Astrocyte (in vitro differentiated cells and primary cell): ENCODE results near the gene SRCIN1. TPM values are rescaled to one million over a fixed set of nuclear protein-coding genes. Genes with fewer than 3 reads are reported as not detected.
"Not testable (repeated sequence)": the region's sequence is repeated elsewhere in the genome, so short reads cannot be mapped to it uniquely, and the experiment has no call there.

Experiments
- DNase-seq: peaks from one replicate; pipeline ENCODE4 v3.0.0-alpha.2; 2010; ENCODE audit warnings: low read depth
- FAIRE-seq: peaks from 2 replicates; lab custom pipeline; 2011; peaks lifted over from hg19 to GRCh38; lab: Jason Lieb, UNC
- H2AFZ ChIP-seq: 2 replicates; pipeline ENCODE4 v1.6.0; 2012; ENCODE audit warnings: low read depth, low read length, inconsistent platforms
- H3K27ac ChIP-seq: 2 replicates; pipeline ENCODE4 v1.5.1; 2011; ENCODE audit warnings: low read depth, low read length, inconsistent platforms
- H3K27me3 ChIP-seq: 2 replicates; pipeline ENCODE4 v1.6.0; 2011; ENCODE audit warnings: low read length, inconsistent platforms; ENCODE audit not compliant: insufficient read depth
- H3K36me3 ChIP-seq: 2 replicates; pipeline ENCODE4 v1.5.1; 2011; ENCODE audit warnings: low read length, inconsistent platforms; ENCODE audit not compliant: insufficient read depth
- H3K4me1 ChIP-seq: 2 replicates; pipeline ENCODE4 v1.5.1; 2011; ENCODE audit warnings: low read length, inconsistent platforms; ENCODE audit not compliant: insufficient read depth
- H3K4me2 ChIP-seq: 2 replicates; pipeline ENCODE4 v1.6.0; 2012; ENCODE audit warnings: low read length, inconsistent platforms
- H3K4me3 ChIP-seq: 2 replicates; pipeline ENCODE4 v1.5.1; 2011; ENCODE audit warnings: low read depth, mild to moderate bottlenecking, low read length, inconsistent platforms; ENCODE audit not compliant: insufficient read depth
- H3K79me2 ChIP-seq: 2 replicates; pipeline ENCODE4 v1.6.0; 2012; ENCODE audit warnings: mild to moderate bottlenecking, low read length, inconsistent platforms; ENCODE audit not compliant: insufficient read depth
- H3K9ac ChIP-seq: 2 replicates; pipeline ENCODE4 v1.6.0; 2012; ENCODE audit warnings: mild to moderate bottlenecking, low read length, inconsistent platforms
- H3K9me3 ChIP-seq: 2 replicates; pipeline ENCODE4 v1.5.1; 2012; ENCODE audit warnings: low read depth, mild to moderate bottlenecking, low read length, inconsistent platforms; ENCODE audit not compliant: insufficient read depth
- H4K20me1 ChIP-seq: 2 replicates; pipeline ENCODE4 v1.6.0; 2012; ENCODE audit warnings: low read length, inconsistent platforms; ENCODE audit not compliant: insufficient read depth
- H3K27ac Mint-ChIP-seq: one replicate; pipeline ENCODE4 v1.8.0; 2021; ENCODE audit warnings: mild to moderate bottlenecking, mixed read lengths; ENCODE audit not compliant: unreplicated experiment
- H3K27me3 Mint-ChIP-seq: one replicate; pipeline ENCODE4 v1.8.0; 2021; ENCODE audit warnings: low read depth, mixed read lengths; ENCODE audit not compliant: unreplicated experiment
- H3K36me3 Mint-ChIP-seq: one replicate; pipeline ENCODE4 v1.8.0; 2021; ENCODE audit warnings: low read depth, mixed read lengths; ENCODE audit not compliant: unreplicated experiment
- H3K4me1 Mint-ChIP-seq: one replicate; pipeline ENCODE4 v1.8.0; 2021; ENCODE audit warnings: low read depth, mixed read lengths; ENCODE audit not compliant: unreplicated experiment
- H3K4me3 Mint-ChIP-seq: one replicate; pipeline ENCODE4 v1.8.0; 2021; ENCODE audit warnings: mild to moderate bottlenecking, moderate library complexity, mixed read lengths; ENCODE audit not compliant: unreplicated experiment
- H3K9me3 Mint-ChIP-seq: one replicate; pipeline ENCODE4 v1.8.0; 2021; ENCODE audit warnings: mild to moderate bottlenecking, mixed read lengths; ENCODE audit not compliant: unreplicated experiment
- total RNA-seq: library from RNA; stranded (reverse); gene quantifications from 2 replicates; pipeline ENCODE4 v1.2.1, GENCODE V29; 2021
- TF ChIP-seq, protein P1 (sequence below): IDR thresholded peaks from 2 replicates; pipeline ENCODE4 v1.5.1; 2011; ENCODE audit warnings: low read depth, mild to moderate bottlenecking, inconsistent platforms, low read length, moderate library complexity; ENCODE audit not compliant: insufficient read depth

Gene SRCIN1
- total RNA-seq, 1 donor from 2014 or later = 1.5 TPM

- Mint-ChIP-seq H3K27ac (peak overlapping the region; percentile 34), H3K4me3 (peak overlapping the region; percentile 20), H3K36me3 (peaks cover 27% of the 10 kb centered on the region)
- H3K27me3 ChIP-seq, H3K4me3 ChIP-seq, H3K9me3 ChIP-seq, FAIRE-seq, H3K27me3 Mint-ChIP-seq, H3K9ac ChIP-seq, H3K4me1 ChIP-seq, H2AFZ ChIP-seq, H3K9me3 Mint-ChIP-seq, H3K27ac ChIP-seq, H3K4me1 Mint-ChIP-seq, H3K4me2 ChIP-seq: not testable (repeated sequence)
- Histone ChIP-seq H3K79me2 (peaks cover 11% of the 10 kb centered on the region), H4K20me1 (peaks cover 25% of the 10 kb centered on the region), H3K36me3 (peaks cover 19% of the 10 kb centered on the region)
- peak; percentile 55 for DNase-seq
- TF ChIP-seq, protein P1, sequence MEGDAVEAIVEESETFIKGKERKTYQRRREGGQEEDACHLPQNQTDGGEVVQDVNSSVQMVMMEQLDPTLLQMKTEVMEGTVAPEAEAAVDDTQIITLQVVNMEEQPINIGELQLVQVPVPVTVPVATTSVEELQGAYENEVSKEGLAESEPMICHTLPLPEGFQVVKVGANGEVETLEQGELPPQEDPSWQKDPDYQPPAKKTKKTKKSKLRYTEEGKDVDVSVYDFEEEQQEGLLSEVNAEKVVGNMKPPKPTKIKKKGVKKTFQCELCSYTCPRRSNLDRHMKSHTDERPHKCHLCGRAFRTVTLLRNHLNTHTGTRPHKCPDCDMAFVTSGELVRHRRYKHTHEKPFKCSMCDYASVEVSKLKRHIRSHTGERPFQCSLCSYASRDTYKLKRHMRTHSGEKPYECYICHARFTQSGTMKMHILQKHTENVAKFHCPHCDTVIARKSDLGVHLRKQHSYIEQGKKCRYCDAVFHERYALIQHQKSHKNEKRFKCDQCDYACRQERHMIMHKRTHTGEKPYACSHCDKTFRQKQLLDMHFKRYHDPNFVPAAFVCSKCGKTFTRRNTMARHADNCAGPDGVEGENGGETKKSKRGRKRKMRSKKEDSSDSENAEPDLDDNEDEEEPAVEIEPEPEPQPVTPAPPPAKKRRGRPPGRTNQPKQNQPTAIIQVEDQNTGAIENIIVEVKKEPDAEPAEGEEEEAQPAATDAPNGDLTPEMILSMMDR = peak; percentile 78
Observed at GRCh38 chr17:38492067-38493040, 113.4 kb downstream of the SRCIN1 start.

DNA sequence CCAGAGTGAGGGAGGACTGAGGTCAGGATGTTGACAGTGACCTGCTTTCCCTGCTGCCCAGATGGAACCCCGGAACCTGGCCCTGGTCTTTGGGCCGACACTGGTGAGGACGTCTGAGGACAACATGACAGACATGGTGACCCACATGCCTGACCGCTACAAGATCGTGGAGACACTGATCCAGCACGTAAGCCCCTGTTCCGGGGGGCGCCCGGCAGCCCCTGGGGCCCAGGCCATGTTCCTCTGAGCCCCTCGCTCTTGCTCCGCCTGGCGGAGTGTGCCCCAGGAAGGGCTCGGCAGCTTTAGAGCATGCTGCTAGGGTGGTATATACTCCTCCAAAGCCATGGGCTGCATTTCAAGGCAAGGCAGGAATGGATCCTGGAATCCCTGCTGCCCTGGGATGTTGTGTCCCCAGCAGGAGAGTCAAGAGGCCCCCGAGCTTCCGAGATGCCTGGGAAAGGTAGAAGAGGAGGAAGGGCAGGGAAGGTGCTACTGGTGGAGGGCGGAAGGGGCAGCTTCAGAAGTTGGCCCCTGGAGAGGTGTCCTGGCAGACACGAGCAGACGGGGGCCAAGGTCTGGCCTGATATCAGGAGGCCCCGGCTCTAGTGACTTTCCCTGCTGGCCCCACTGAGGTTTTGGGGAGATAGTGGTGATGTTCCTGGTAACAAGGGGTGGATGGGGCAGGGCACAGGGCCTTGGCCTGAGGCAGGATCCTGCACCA, 114.2 kb downstream of the SRCIN1 start:
- H3K4me1 Mint-ChIP-seq, DNase-seq, H3K9me3 ChIP-seq, H3K27me3 Mint-ChIP-seq, H3K4me3 ChIP-seq, H2AFZ ChIP-seq, H3K27me3 ChIP-seq, H3K9ac ChIP-seq, H3K9me3 Mint-ChIP-seq, H3K4me2 ChIP-seq, H3K27ac ChIP-seq, H3K4me1 ChIP-seq, FAIRE-seq: not testable (repeated sequence)
- Mint-ChIP-seq H3K4me3 (peak overlapping the region; percentile 14), H3K36me3 (peaks cover 24% of the 10 kb centered on the region), H3K27ac (peak overlapping the region; percentile 34)
- H3K36me3 ChIP-seq = peaks cover 21% of the 10 kb centered on the region
- peaks cover 28% of the 10 kb centered on the region for H4K20me1 ChIP-seq
- peaks cover 13% of the 10 kb centered on the region for H3K79me2 ChIP-seq

DNA sequence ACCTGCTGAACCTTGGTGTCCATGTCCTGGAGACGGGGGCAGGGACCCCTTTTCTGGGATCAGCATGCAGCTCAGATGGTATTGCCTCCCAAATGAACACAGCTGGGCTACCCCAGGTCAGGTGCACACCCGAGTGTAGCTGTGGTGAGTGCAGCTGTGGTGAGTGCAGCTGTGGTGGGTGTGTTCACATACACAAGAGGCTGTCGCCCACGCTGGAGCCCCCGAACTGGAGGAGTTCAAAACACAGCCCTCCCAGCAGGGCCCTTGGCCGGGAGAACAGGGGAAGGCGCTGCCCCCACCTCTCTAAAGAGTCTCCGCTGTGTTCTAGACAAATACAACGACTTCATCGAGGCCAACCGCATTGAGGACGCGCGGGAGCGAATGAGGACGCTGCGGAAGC, 116.0 kb downstream of the SRCIN1 start:
- H3K9me3 ChIP-seq, DNase-seq, H3K4me2 ChIP-seq, H3K9me3 Mint-ChIP-seq, H3K9ac ChIP-seq, FAIRE-seq, H3K27ac Mint-ChIP-seq, H3K27me3 Mint-ChIP-seq, H2AFZ ChIP-seq, H3K27me3 ChIP-seq, H3K4me3 ChIP-seq, H3K4me3 Mint-ChIP-seq, H3K27ac ChIP-seq: not testable (repeated sequence)
- peaks cover 26% of the 10 kb centered on the region for H3K36me3 ChIP-seq
- peaks cover 11% of the 10 kb centered on the region for H3K4me1 ChIP-seq
- H3K4me1 Mint-ChIP-seq = peaks cover 19% of the 10 kb centered on the region
- peaks cover 24% of the 10 kb centered on the region for H3K79me2 ChIP-seq
- H3K36me3 Mint-ChIP-seq = peaks cover 20% of the 10 kb centered on the region
- H4K20me1 ChIP-seq = peaks cover 42% of the 10 kb centered on the region

DNA sequence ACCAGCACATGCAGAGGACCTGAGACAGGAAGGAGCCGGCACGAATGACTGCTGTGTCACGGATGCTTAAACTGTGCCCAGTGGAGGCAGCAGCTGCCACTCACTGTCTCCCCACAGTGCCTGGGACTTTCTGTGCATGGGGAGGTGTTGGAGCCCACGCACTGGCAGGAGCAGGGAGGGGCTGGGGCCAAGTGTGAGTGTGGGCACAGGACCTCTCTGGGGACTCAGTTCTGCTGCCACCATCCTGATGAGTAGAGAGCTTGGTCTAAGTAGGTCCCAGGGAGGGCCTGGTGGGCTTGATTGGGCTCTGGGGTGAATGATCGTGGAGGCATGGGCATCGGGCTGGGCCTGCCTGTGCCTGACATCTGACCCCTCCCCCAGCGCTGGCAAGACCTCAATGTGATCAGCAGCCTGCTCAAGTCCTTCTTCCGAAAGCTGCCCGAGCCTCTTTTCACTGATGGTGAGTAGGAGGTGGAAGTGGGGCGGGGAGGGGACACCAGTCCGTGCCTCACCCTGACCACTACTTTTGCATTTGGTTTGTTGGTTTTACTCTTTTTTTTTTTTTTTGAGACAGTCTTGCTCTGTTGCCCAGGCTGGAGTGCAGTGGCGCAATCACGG, 120.0 kb downstream of the SRCIN1 start:
- not testable (repeated sequence) for H3K9me3 ChIP-seq, H3K9me3 Mint-ChIP-seq, H3K27ac ChIP-seq, H3K27ac Mint-ChIP-seq, H3K27me3 Mint-ChIP-seq, FAIRE-seq, H2AFZ ChIP-seq, DNase-seq, H3K4me3 ChIP-seq, H3K27me3 ChIP-seq, H3K9ac ChIP-seq, H3K4me2 ChIP-seq
- Histone ChIP-seq H3K79me2 (peaks cover 20% of the 10 kb centered on the region), H3K4me1 (peaks cover 18% of the 10 kb centered on the region), H3K36me3 (peaks cover 18% of the 10 kb centered on the region), H4K20me1 (peaks cover 47% of the 10 kb centered on the region)
- Mint-ChIP-seq H3K36me3 (peaks cover 12% of the 10 kb centered on the region), H3K4me1 (peaks cover 26% of the 10 kb centered on the region), H3K4me3 (peak overlapping the region; percentile 20)
